ENCODE results near the gene DEDD. TPM values are rescaled to one million over a fixed set of nuclear protein-coding genes. Genes with fewer than 3 reads are reported as not detected.
A peak's percentile ranks its signal among the peaks of the same experiment; 100 is the strongest.

The DEDD gene
- total and polyA plus RNA-seq, 2 of the 13 experiments (the other 11 are each of a cell fraction or from before 2014, with no cell fraction given), result 12.6 to 27.8 TPM

GRCh38 chr1:161153682-161154337 lies 21.3 kb upstream of the DEDD start, which contains the start of gene UFC1 (continued):
- TF ChIP-seq ZMAT5 (CRISPR knock-in tag; IDR thresholded peaks at IDR 0.05; ENCODE audit: borderline replicate concordance, low read depth) (no peak), SAP130 (CRISPR knock-in tag; IDR thresholded peaks at IDR 0.05; ENCODE audit: low read depth) (peak; percentile 90), ZNF510 (CRISPR knock-in tag; IDR thresholded peaks at IDR 0.05; ENCODE audit: low read depth) (no peak), TIGD3 (CRISPR knock-in tag; IDR thresholded peaks at IDR 0.05; ENCODE audit: borderline replicate concordance) (no peak), NCOA1 (CRISPR knock-in tag; IDR thresholded peaks at IDR 0.05) (0 out of 2 replicates have a peak, but pooled peaks have one; percentile 32), GABPA (IDR thresholded peaks at IDR 0.05; ENCODE audit: low read depth, low read length) (peak; percentile 56), GABPA (CRISPR knock-in tag; IDR thresholded peaks at IDR 0.05; ENCODE audit: low read depth) (peak; percentile 98), CTCF (CRISPR knock-in tag; IDR thresholded peaks at IDR 0.05) (no peak), ZNF501 (CRISPR knock-in tag; IDR thresholded peaks at IDR 0.05) (peak; percentile 59; the same call in 1 of the 2 replicates), ZBED4 (CRISPR knock-in tag; IDR thresholded peaks at IDR 0.05; ENCODE audit: borderline replicate concordance) (no peak), GFI1 (CRISPR knock-in tag; IDR thresholded peaks at IDR 0.05; ENCODE audit: borderline replicate concordance) (peak; percentile 46; the same call in 1 of the 2 replicates), ZNF256 (CRISPR knock-in tag; conservative IDR thresholded peaks at IDR 0.05) (no peak), FOSL2 (CRISPR knock-in tag; IDR thresholded peaks at IDR 0.05) (no peak), ZNF317 (CRISPR knock-in tag; IDR thresholded peaks at IDR 0.05) (peak; percentile 55; the same call in 1 of the 2 replicates), HDAC2 (CRISPR knock-in tag; IDR thresholded peaks at IDR 0.05) (peak; percentile 42; the same call in 1 of the 2 replicates), ZNF780A (CRISPR knock-in tag; IDR thresholded peaks at IDR 0.05) (no peak), MTA3 (CRISPR knock-in tag; IDR thresholded peaks at IDR 0.05) (no peak), NR2F2 (IDR thresholded peaks at IDR 0.05; ENCODE audit: borderline replicate concordance, low read depth) (no peak), ZBTB4 (CRISPR knock-in tag; IDR thresholded peaks at IDR 0.05; ENCODE audit: borderline replicate concordance) (no peak), U2AF1 (optimal IDR thresholded peaks at IDR 0.05; ENCODE audit: low read depth, low read length) (no peak)

All from HepG2 (cell line).